ENCODE results near the gene KRT78.

The KRT78 gene

GRCh38 chr12:52826611-52827498, 21.9 kb downstream of the KRT78 start:
- DNase-seq (ENCODE audit: low read depth in 3 of 3) = no peak

- no peak for DNase-seq (ENCODE audit: low read depth in 3 of 3)
Measured at GRCh38 chr12:52825961-52826360, 22.8 kb downstream of the KRT78 start.

GRCh38 chr12:52824741-52825410, 23.9 kb downstream of the KRT78 start:
- no peak for DNase-seq (ENCODE audit: low read depth in 3 of 3)

DNA sequence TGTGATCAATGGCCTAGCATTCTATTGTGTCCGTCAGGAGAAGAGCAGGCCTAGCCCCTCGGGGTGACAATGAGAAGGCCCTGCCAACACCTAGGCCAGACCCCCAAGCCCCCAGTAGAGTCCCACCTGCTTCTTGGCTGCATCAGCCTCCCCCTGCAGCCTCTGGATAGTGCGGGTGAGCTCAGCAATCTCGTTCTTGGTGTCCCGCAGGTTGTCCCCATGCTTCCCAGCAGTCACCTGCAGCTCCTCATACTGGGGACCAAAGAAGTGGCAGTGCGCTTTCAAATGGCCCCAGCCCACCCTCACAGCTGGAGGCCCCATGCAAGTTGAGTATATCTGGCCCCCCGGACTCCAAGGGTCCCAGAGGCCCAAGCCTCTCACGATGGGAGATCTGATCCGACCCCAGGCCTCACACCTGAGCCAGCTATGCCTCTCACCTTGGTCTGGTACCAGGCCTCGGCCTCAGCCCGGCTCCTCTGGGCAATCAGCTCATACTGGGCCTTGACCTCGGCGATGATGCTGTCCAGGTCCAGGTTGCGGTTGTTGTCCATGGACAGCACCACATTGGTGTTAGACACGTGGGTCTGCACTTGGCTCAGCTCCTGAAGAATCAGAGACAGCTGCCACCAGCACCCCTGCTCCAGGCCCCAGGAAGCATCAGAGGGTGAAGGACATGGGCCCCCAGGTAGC, 24.9 kb downstream of the KRT78 start:
- no peak for DNase-seq (ENCODE audit: low read depth in 3 of 3)

DNA sequence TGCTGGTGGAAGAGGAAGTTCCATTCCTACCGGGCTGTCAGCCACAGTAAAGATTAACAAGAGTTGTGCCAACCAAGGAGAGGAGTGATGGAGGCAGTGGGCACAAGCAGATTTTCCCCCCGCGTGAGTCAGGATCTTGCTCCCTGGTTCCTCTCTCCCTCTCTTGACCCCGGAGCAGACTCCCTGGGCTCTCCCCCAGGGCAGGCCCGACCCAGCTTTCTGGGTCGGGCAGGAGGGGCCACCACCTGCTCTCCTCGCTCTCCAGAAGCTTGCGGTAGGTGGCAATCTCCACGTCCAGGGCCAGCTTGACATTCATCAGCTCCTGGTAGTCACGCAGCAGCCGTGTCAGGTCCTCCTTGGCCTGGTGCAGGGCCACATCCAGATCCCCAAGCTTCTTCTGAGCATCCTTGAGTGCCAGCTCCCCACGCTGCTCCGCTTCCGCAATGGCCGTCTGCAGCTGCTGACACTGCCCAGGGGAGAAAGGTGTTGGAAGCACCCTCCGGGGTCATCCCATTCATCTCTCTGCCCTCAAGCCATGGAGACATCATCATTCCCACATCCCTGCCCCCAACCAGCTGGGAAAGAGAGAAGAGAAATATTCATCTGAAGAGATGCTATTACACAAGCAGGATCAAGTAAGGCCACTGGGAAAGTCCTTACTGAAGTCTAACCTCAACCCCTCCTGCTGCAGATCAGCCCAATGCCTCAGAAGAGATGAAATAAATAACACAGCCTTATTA, 25.9 kb downstream of the KRT78 start:
- DNase-seq (ENCODE audit: low read depth in 3 of 3) = no peak

- no peak for DNase-seq (ENCODE audit: low read depth in 3 of 3)
Measured at GRCh38 chr12:52821826-52822660, 26.8 kb downstream of the KRT78 start.

DNA sequence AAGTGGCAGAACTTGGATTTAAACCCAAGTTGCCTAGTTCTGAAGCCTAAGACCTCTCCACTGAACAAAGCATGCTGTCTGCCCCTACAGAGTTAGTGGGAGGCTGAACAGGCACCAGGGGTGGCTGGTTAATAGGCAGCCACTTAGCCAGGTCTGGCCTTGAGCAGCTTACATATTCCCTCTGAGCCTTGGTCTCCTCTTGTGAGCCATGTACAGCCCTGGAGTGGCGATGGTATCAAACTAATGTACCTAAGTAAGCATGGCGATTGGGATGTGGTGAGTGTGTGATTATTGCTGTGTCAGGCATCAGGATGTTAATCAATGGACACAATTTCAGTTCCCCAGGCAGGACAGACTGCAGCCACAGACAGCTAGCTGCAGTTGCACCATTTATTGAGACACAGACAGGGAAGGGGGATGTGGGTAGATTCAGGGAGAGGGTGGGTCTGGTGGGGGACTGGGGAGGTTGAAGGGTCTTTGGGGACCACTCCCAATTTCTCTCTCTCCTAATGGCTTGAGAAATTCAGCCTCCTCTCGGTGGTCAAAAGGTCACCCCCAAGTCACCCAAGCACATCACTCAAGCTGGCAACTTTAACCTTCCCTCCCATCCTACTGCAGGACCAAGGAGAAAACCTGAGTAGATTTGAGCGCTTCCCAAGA, 27.6 kb downstream of the KRT78 start:
- no peak for DNase-seq (ENCODE audit: low read depth in 3 of 3)

DNA sequence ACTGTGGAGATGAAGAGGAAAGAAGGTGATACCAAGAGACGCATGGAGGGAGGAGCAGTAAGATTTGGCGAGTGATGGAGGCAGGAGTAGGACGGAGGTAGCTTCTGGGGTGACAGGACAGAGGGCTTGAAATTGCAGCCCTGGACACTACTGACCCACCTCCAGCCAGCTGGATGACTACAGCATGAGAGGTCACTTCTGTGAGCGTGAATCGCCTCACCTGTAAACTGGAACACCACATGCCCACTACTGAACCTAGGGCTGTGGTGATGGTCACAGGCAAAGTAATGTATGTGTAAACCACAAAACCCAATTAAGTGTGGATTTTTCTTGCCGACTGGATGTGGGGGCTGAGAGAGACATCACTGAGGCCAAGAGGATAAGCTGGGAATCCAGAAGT, 28.3 kb downstream of the KRT78 start:
- DNase-seq (ENCODE audit: low read depth in 3 of 3) = no peak

DNA sequence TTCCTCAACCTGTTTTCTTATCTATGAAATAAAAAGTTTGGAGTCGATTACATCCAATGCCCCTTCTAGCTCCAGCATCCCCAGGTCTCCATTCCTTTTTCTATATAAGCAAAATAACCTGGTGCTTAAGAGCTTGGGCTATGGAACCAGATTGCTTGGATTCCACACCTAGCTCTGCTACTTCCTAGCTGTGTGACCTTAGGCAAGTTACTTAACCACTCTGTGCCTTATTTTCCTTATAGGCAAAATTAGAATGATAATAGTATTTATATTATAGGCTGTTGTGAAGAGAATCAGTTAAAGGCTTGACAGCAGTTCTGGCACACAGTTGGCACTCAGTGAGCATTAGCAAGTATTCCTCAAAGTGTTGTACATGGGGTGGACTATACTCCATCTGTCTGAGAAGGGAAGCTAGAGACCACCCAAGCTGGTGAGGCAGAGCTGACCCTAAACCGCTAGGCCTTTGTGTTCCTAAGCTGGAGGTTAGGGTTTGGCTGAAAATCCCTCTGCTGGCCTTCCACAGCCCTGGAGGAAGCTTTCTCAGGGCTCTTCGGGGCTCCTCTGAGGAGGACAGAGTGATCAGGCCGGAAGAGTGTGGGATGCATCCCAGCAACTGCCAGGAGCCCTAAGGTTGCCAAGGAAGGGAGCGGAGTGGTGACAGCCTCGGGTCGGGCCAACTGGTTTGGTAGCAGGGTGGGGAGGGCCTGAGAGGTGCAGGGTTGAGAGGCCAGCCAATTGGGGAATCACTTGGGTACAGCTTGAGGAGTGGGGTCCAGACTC, 28.9 kb downstream of the KRT78 start:
- DNase-seq (ENCODE audit: low read depth in 3 of 3) = no peak

GRCh38 chr12:52818887-52819420, 29.8 kb downstream of the KRT78 start:
- no peak for DNase-seq (ENCODE audit: low read depth in 3 of 3)

GRCh38 chr12:52818388-52818787, 30.4 kb downstream of the KRT78 start:
- DNase-seq (ENCODE audit: low read depth in 3 of 3) = no peak

DNA sequence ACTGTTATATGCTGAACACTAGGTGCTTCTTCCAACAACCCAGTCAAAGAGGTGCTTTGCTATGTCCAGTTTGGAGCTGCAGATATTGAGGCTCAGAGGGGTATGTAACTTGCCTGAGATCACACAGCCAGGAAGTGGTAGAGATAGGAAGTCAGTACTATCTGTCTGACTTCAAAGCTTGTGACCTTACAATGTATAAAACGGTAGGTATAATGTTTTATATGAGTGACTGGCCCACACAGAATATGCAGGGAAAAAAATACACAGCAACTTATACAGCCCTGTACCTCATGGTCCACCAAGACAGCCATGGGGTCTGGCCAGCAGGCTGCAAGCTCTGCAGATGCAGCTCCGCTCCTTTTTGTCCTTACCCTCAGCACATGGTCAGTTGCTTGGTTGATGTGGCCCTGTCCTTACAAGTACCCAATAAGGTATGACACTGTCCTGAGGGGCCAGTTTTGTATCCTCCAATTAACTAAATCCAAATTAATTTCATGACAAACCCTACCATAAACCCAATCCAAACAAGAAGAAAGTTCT, 31.0 kb downstream of the KRT78 start:
- no peak for DNase-seq (ENCODE audit: low read depth in 3 of 3)

- DNase-seq (ENCODE audit: low read depth in 3 of 3) = no peak
Measured at GRCh38 chr12:52817003-52817698, 31.6 kb downstream of the KRT78 start.

DNA sequence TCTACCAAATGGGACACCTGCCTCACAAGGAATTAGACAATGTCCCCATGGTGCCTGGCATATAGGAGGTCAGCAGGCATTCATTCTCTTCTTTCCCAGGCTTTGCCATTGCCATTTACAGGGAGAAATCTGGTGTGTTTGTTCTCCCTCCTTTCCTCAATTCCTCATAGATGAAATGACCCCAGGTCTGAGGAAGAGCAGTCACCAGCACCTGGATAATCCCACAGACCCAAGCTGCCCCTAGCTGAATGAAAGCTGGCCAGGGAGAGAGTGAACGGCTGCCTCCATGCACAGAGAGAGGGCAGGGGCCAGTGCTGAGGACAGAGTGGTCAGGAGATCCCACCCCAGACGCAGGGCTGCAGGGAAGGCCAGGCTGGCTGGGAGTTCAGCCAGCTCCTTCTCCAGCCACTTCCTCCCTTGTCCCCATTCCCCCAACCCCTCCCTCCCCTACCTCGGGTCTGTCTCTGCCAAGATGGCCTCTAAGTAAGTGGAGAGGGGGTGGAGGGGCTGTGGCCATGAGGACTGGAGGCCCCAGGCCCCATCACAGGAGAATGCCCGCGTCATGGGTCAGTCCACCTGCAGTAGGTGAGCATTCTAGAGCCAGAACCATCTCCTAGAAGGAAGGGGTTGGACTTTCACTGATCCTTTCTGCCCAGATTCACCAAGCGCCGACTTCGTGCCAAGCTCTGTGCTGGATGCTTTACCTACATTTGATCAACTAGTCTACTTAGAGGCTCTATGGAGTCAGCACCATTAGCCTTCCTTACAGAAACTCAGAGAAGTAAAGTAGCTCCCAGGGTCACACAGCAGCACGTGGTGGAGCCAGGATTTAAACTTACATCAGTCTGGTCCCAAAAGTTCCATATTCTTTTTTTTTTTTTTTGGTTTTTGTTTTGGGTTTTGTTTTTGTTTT, 32.9 kb downstream of the KRT78 start:
- DNase-seq (ENCODE audit: low read depth in 3 of 3) = no peak

- no peak for DNase-seq (ENCODE audit: low read depth in 3 of 3)
Measured at GRCh38 chr12:52815161-52815560, 33.6 kb downstream of the KRT78 start.

DNA sequence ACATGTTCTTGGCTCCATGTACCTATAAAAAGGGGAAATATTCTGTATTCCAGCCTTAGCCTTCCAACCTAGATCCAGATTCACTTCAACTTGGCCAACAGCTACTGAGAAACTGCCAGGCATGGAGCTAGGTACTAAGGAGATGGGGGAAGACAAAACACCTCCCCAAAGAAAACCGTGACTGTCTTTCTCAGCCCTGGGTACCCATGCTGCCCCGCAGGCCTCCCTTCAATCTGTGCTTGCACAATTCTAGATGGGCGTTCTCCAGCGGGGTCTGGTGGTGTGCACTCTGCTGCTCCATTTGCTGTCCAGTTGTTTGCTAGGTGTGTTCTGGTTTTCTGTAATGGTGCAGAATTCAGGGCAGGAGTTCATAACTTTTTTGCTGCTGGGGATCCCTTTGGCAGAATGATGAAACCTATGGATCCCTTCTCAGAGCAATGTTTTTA, 34.1 kb downstream of the KRT78 start:
- DNase-seq (ENCODE audit: low read depth in 3 of 3) = no peak

Data from stimulated activated CD4-positive, alpha-beta T cell treated with anti-CD3 and anti-CD28 coated beads, TNF-alpha, amount 100 ng/mL, for 48 hours (primary cell).